GM23338 (cell line): ENCODE results near the gene KCNIP3. TPM values are rescaled to one million over a fixed set of nuclear protein-coding genes. Genes with fewer than 3 reads are reported as not detected.

ENCODE experiments used
- ATAC-seq: fragments of 200-7000 bp; cut with Tn5 transposase; 3 replicates; pipeline ENCODE4 v1.9.1; 2020
- DNase-seq: peaks from one replicate; pipeline ENCODE4 v3.0.0-alpha.2; 2015; ENCODE audit warnings: low spot score
- H2AFZ ChIP-seq: fragments of 200-600 bp; sonication (generic); 2 replicates; pipeline ENCODE4 v1.8.0; 2016; ENCODE audit warnings: antibody characterized with exemption, mild to moderate bottlenecking, moderate library complexity
- H3F3A ChIP-seq: fragments of 200-600 bp; sonication (generic); replicated peaks from 2 replicates; pipeline ENCODE4 v1.8.0; 2017; ENCODE audit warnings: antibody characterized with exemption, mixed run types, low read depth
- H3K27ac ChIP-seq: fragments of 200-600 bp; sonication (generic); 2 replicates; pipeline ENCODE4 v1.6.1; 2016; ENCODE audit warnings: low read depth
- H3K27me3 ChIP-seq: fragments of 200-600 bp; sonication (generic); 2 replicates; pipeline ENCODE4 v1.8.0; 2016; ENCODE audit warnings: mild to moderate bottlenecking, mixed run types, moderate library complexity; ENCODE audit not compliant: insufficient read depth
- H3K36me3 ChIP-seq: fragments of 200-600 bp; sonication (generic); 2 replicates; pipeline ENCODE4 v1.8.0; 2016; ENCODE audit warnings: mild to moderate bottlenecking; ENCODE audit not compliant: insufficient read depth
- H3K4me1 ChIP-seq: fragments of 200-600 bp; sonication (generic); 2 replicates; pipeline ENCODE4 v1.8.0; 2016; ENCODE audit warnings: mild to moderate bottlenecking, moderate library complexity; ENCODE audit not compliant: insufficient read depth
- H3K4me2 ChIP-seq: fragments of 200-600 bp; sonication (generic); 2 replicates; pipeline ENCODE4 v1.7.1; 2017; ENCODE audit warnings: mixed run types
- H3K4me3 ChIP-seq: fragments of 200-600 bp; sonication (generic); 2 replicates; pipeline ENCODE4 v1.6.1; 2016; ENCODE audit warnings: mixed run types
- H3K79me2 ChIP-seq: fragments of 200-600 bp; sonication (generic); replicated peaks from 2 replicates; pipeline ENCODE4 v1.8.0; 2017; ENCODE audit warnings: mild to moderate bottlenecking; ENCODE audit not compliant: insufficient read depth
- H3K9me2 ChIP-seq: fragments of 200-600 bp; sonication (generic); 2 replicates; pipeline ENCODE4 v1.8.0; 2017; ENCODE audit not compliant: insufficient read depth
- H4K20me1 ChIP-seq: fragments of 200-600 bp; sonication (generic); replicated peaks from 2 replicates; pipeline ENCODE4 v1.8.0; 2017; ENCODE audit warnings: mild to moderate bottlenecking; ENCODE audit not compliant: insufficient read depth
- H3K27ac Mint-ChIP-seq: 2 replicates; pipeline ENCODE4 v1.8.0; 2020; ENCODE audit warnings: inconsistent platforms, mild to moderate bottlenecking, moderate library complexity, mixed read lengths
- H3K27me3 Mint-ChIP-seq: 3 replicates; pipeline ENCODE4 v1.8.0; 2022; ENCODE audit warnings: low read depth, mild to moderate bottlenecking, moderate library complexity, mixed read lengths, inconsistent platforms; ENCODE audit not compliant: insufficient read depth, poor library complexity
- H3K36me3 Mint-ChIP-seq: 3 replicates; pipeline ENCODE4 v1.8.0; 2021; ENCODE audit warnings: low read depth, mild to moderate bottlenecking, inconsistent platforms, moderate library complexity, mixed read lengths
- H3K4me1 Mint-ChIP-seq: 3 replicates; pipeline ENCODE4 v1.8.0; 2020; ENCODE audit warnings: mild to moderate bottlenecking, inconsistent platforms, mixed read lengths
- H3K4me3 Mint-ChIP-seq: 3 replicates; pipeline ENCODE4 v1.8.0; 2021; ENCODE audit warnings: moderate library complexity, mild to moderate bottlenecking, inconsistent platforms, mixed read lengths
- H3K9me3 Mint-ChIP-seq: 3 replicates; pipeline ENCODE4 v1.8.0; 2020; ENCODE audit warnings: moderate library complexity, mild to moderate bottlenecking, inconsistent platforms, mixed read lengths
- CTCF ChIP-seq, 2 experiments: fragments of 200-600 bp in 1 of 2; sonication (generic) in 1 of 2; conservative IDR thresholded peaks; 2 replicates each; pipeline versions ENCODE4 v1.5.1 to v1.6.1; 2016 to 2017; ENCODE audit warnings: antibody characterized with exemption in 2 of 2, low read depth in 2 of 2, mild to moderate bottlenecking in 2 of 2, moderate library complexity in 1 of 2
- POLR2AphosphoS5 ChIP-seq: IDR thresholded peaks from 2 replicates; pipeline ENCODE4 v1.6.1; 2016; ENCODE audit warnings: antibody characterized with exemption, low read depth
- ZNF331 ChIP-seq: fragments of 250-450 bp; sonication (Bioruptor Pico); IDR thresholded peaks from 2 replicates; pipeline ENCODE4 v1.5.0; 2020; ENCODE audit warnings: low read depth, mild to moderate bottlenecking, moderate library complexity
- ZNF462 ChIP-seq: fragments of 250-450 bp; sonication (Bioruptor Pico); IDR thresholded peaks from 2 replicates; pipeline ENCODE4 v1.5.0; 2020; ENCODE audit warnings: mild to moderate bottlenecking, moderate library complexity
- polyA plus RNA-seq: library from polyadenylated mRNA; unstranded; fragments of >200 nt; fragmentation: Nextera tagmentation; extraction: Ambion mirVana; gene quantifications from 2 replicates; pipeline ENCODE4 v1.2.1, GENCODE V29; 2016
- total RNA-seq: library from RNA; depleted of rRNA; stranded (reverse); fragments of >200 nt; shearing (Covaris generic); gene quantifications from 2 replicates; pipeline ENCODE4 v1.2.3, GENCODE V29; 2014

The KCNIP3 gene
- total and polyA plus RNA-seq, 2 experiments from 2014 or later, result 0.32 to 0.83 TPM

GRCh38 chr2:95393901-95394300 lies 96.8 kb downstream of the KCNIP3 start (continued):
- TF ChIP-seq ZNF462 (CRISPR knock-in tag) (no peak), CTCF (conservative IDR thresholded peaks at IDR 0.05; ENCODE audit: low read depth in 2 of 2) (no peak), POLR2AphosphoS5 (no peak)

- peaks cover 8% of the 10 kb centered on the region for H4K20me1 ChIP-seq
- H3K79me2 ChIP-seq, result peaks cover 14% of the 10 kb centered on the region
- H3K4me3 ChIP-seq, result no peak overlapping the region
- H3K36me3 ChIP-seq, result no peaks in the 10 kb centered on the region
- ATAC-seq (no peak), DNase-seq (no peak)
- Mint-ChIP-seq H3K4me1 (peaks cover 17% of the 10 kb centered on the region), H3K36me3 (no peaks in the 10 kb centered on the region), H3K27me3 (peaks cover 14% of the 10 kb centered on the region), H3K27ac (no peak overlapping the region), H3K9me3 (no peaks in the 10 kb centered on the region), H3K4me3 (no peak overlapping the region)
- H3K27me3 ChIP-seq, result peaks cover 7% of the 10 kb centered on the region
- no peaks in the 10 kb centered on the region; the same call in 1 of the 2 replicates for H3K4me1 ChIP-seq
- H3K27ac ChIP-seq, result no peak overlapping the region
- H3K9me2 ChIP-seq, result no peaks in the 10 kb centered on the region
- no peak for TF ChIP-seq ZNF331 (CRISPR knock-in tag)
- H3K4me2 ChIP-seq, result no peak overlapping the region
- no peak overlapping the region for H2AFZ ChIP-seq
- H3F3A ChIP-seq, result no peaks in the 10 kb centered on the region
These were observed 101.9 kb downstream of the KCNIP3 start for GRCh38 chr2:95399061-95399460.
